Raji (cell line): ENCODE data around the gene DDX10.

Experiments
- POLR2A ChIP-seq: IDR thresholded peaks from 2 replicates; pipeline ENCODE4 v1.6.1; 2011; ENCODE audit warnings: low read depth, low read length, control low read depth; ENCODE audit not compliant: insufficient read depth

DDX10 gene

GRCh38 chr11:108694846-108695245, 30.0 kb downstream of the DDX10 start:
- TF ChIP-seq POLR2A, result no peak

- no peak for TF ChIP-seq POLR2A
Observed at GRCh38 chr11:108697872-108698473, 33.1 kb downstream of the DDX10 start.

GRCh38 chr11:108698844-108699642, 34.2 kb downstream of the DDX10 start:
- no peak for TF ChIP-seq POLR2A

GRCh38 chr11:108703916-108704315, 39.0 kb downstream of the DDX10 start:
- TF ChIP-seq POLR2A, result no peak

- TF ChIP-seq POLR2A, result no peak
Observed at GRCh38 chr11:108705061-108705460, 40.2 kb downstream of the DDX10 start.

- TF ChIP-seq POLR2A, result no peak
Observed at GRCh38 chr11:108708173-108708572, 43.3 kb downstream of the DDX10 start.

GRCh38 chr11:108709741-108710140, 44.9 kb downstream of the DDX10 start:
- no peak for TF ChIP-seq POLR2A

- TF ChIP-seq POLR2A, result no peak
Observed at GRCh38 chr11:108713076-108713790, 48.4 kb downstream of the DDX10 start.

- no peak for TF ChIP-seq POLR2A
Observed at GRCh38 chr11:108715239-108715638, 50.4 kb downstream of the DDX10 start.

- TF ChIP-seq POLR2A, result no peak
Observed at GRCh38 chr11:108718466-108718865, 53.6 kb downstream of the DDX10 start.

- TF ChIP-seq POLR2A, result no peak
Observed at GRCh38 chr11:108724974-108725689, 60.3 kb downstream of the DDX10 start.

GRCh38 chr11:108726077-108726800, 61.4 kb downstream of the DDX10 start:
- TF ChIP-seq POLR2A, result no peak

- no peak for TF ChIP-seq POLR2A
Observed at GRCh38 chr11:108727665-108728064, 62.8 kb downstream of the DDX10 start.

- TF ChIP-seq POLR2A, result no peak
Observed at GRCh38 chr11:108729227-108729871, 64.5 kb downstream of the DDX10 start.
